ENCODE results near the gene ADH7. TPM values are rescaled to one million over a fixed set of nuclear protein-coding genes. Genes with fewer than 3 reads are reported as not detected.

Gene ADH7
- total and polyA plus RNA-seq, 2 of the 8 experiments (the other 6 are each of a cell fraction or from before 2014, with no cell fraction given): not detected

- CTCF ChIA-PET (ENCODE audit: partially characterized antibody): interaction anchor here (0.9 to 10.0 kb wide), 9 partner anchors 10 to 404 kb away, joined by 3 to 99 read pairs (median 4); no protein-coding TSS in a partner anchor
- Histone ChIP-seq H3K4ac (replicated peaks; ENCODE audit: insufficient read length, low read depth, low read length) (no peak overlapping the region), H4K91ac (replicated peaks; ENCODE audit: insufficient read length, low read length) (no peak overlapping the region), H3K79me2 (ENCODE audit: control insufficient read depth in 1 of 2, insufficient read depth in 2 of 2, low read length in 2 of 2) (no peaks in the 10 kb centered on the region), H3K4me2 (ENCODE audit: insufficient read depth in 1 of 2, low read depth in 2 of 2, low read length in 2 of 2) (no peak overlapping the region), H2BK5ac (ENCODE audit: low read depth, low read length) (no peak overlapping the region), H3K14ac (ENCODE audit: insufficient read length) (no peak overlapping the region), H4K20me1 (replicated peaks in 1 of 2; ENCODE audit: control insufficient read depth in 1 of 2, insufficient read depth in 2 of 2, low read length in 2 of 2) (no peaks in the 10 kb centered on the region), H3K9ac (replicated peaks in 1 of 4; ENCODE audit: extremely low read depth in 1 of 4, low read depth in 3 of 4, low read length in 3 of 4) (no peak overlapping the region), H3K23ac (ENCODE audit: insufficient read length) (no peak overlapping the region), H2BK120ac (replicated peaks; ENCODE audit: low read depth, low read length) (no peak overlapping the region), H2BK15ac (ENCODE audit: low read length) (no peak overlapping the region), H2AK5ac (ENCODE audit: low read depth, low read length) (no peak overlapping the region), H3K36me3 (ENCODE audit: control insufficient read depth in 2 of 4, insufficient read depth in 4 of 4, low read length in 3 of 4) (no peaks in the 10 kb centered on the region), H2BK12ac (ENCODE audit: low read depth, low read length) (no peak overlapping the region), H3K4me1 (replicated peaks in 1 of 4; ENCODE audit: control insufficient read depth in 3 of 4, insufficient read depth in 4 of 4, low read length in 3 of 4) (no peaks in the 10 kb centered on the region; a peak in 1 of 7 replicates), H2BK20ac (ENCODE audit: low read length) (no peak overlapping the region), H3K79me1 (ENCODE audit: low read depth, low read length) (no peaks in the 10 kb centered on the region), H2AFZ (ENCODE audit: low read length) (no peak overlapping the region), H3K27ac (ENCODE audit: low read depth, low read length) (no peak overlapping the region), H3K9me3 (ENCODE audit: insufficient read depth in 2 of 2, low read depth in 1 of 2, low read length in 1 of 2) (no peaks in the 10 kb centered on the region), H3K56ac (replicated peaks; ENCODE audit: insufficient read length, low read depth, low read length) (no peak overlapping the region), H4K5ac (ENCODE audit: insufficient read length, low read depth, low read length) (no peak overlapping the region), H3K23me2 (ENCODE audit: low read depth, low read length) (no peaks in the 10 kb centered on the region), H4K8ac (ENCODE audit: extremely low read depth, insufficient read depth, low read length) (no peak overlapping the region), H3K27me3 (replicated peaks in 1 of 4; ENCODE audit: control insufficient read depth in 3 of 4, extremely low read depth in 1 of 4, insufficient read depth in 3 of 4, low read length in 3 of 4) (no peaks in the 10 kb centered on the region), H3K18ac (ENCODE audit: extremely low read depth, low read length) (no peak overlapping the region), H3K4me3 (ENCODE audit: extremely low read depth in 1 of 4, insufficient read depth in 2 of 4, low read depth in 3 of 4, low read length in 4 of 4) (no peak overlapping the region)
- WGBS, 2 experiments (ENCODE audit: extremely low coverage in 1 of 2, insufficient coverage in 1 of 2, insufficient read length in 1 of 2, insufficient replicate concordance in 2 of 2, low coverage in 1 of 2, low lambda C conversion rate in 2 of 2, missing lambda C conversion rate in 1 of 2): 93% methylated on average over 5 of the region's 5 CpGs; no CpG with 5 or more reads in 1 of the 2 experiments
- POLR2A ChIA-PET (ENCODE audit: partially characterized antibody): no interaction called here
- FAIRE-seq: no peak
- DNase-seq (ENCODE audit: low read depth in 1 of 2, low spot score in 2 of 2): no peak
- TF ChIP-seq RNF2 (IDR thresholded peaks at IDR 0.05; ENCODE audit: borderline replicate concordance, low read depth, low read length, missing control alignments, poor library complexity, severe bottlenecking) (no peak), HDAC6 (IDR thresholded peaks at IDR 0.05; ENCODE audit: low read depth, low read length) (no peak), CBX5 (IDR thresholded peaks at IDR 0.05; ENCODE audit: low read depth, low read length) (no peak), FOSL1 (IDR thresholded peaks at IDR 0.05; ENCODE audit: insufficient read depth, low read depth, low read length) (no peak), TEAD4 (IDR thresholded peaks at IDR 0.05; ENCODE audit: low read depth, low read length) (no peak), PHF8 (conservative IDR thresholded peaks at IDR 0.05; ENCODE audit: low read depth, low read length) (no peak), EZH2 (IDR thresholded peaks at IDR 0.05; ENCODE audit: low read depth, low read length, severe bottlenecking) (no peak), TAF7 (optimal IDR thresholded peaks at IDR 0.05; ENCODE audit: borderline replicate concordance, low read depth, low read length) (no peak), SRF (IDR thresholded peaks at IDR 0.05; ENCODE audit: low read depth, low read length) (no peak), SIN3A (conservative IDR thresholded peaks at IDR 0.05 in 1 of 2, IDR thresholded peaks at IDR 0.05 in 1 of 2; ENCODE audit: low read depth in 1 of 2, low read length in 2 of 2) (no peak), SIRT6 (IDR thresholded peaks at IDR 0.05; ENCODE audit: low read length) (no peak), GTF2F1 (IDR thresholded peaks at IDR 0.05; ENCODE audit: borderline replicate concordance, low read depth, low read length) (no peak), E2F6 (IDR thresholded peaks at IDR 0.05) (no peak)
Observed at GRCh38 chr4:99459546-99460042, 24.5 kb upstream of the ADH7 start.

Data from H1 (cell line).